GM19239 (cell line): ENCODE results near the gene FAM221B.

Experiments used
- DNase-seq: peaks from one replicate; pipeline ENCODE4 v3.0.0; 2011; ENCODE audit warnings: low spot score; ENCODE audit not compliant: insufficient read length
- FAIRE-seq: peaks from 2 replicates; lab custom pipeline; 2011; peaks lifted over from hg19 to GRCh38; lab: Jason Lieb, UNC

The FAM221B gene, protein sequence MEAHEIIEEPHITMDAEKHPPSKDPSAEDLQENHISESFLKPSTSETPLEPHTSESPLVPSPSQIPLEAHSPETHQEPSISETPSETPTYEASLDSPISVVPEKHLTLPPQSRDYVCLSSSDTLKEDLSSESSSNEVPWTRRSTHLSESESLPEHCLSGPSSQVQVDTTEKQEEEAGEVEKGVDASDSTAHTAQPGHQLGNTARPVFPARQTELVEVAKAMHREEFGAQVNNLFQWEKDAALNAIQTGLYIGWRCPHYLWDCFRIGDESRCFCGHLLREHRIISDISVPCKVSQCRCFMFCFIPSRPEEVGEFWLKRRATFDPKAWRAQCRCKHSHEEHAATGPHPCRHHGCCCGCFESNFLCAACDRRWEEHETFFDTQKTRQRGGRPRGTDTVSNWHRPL

DNA sequence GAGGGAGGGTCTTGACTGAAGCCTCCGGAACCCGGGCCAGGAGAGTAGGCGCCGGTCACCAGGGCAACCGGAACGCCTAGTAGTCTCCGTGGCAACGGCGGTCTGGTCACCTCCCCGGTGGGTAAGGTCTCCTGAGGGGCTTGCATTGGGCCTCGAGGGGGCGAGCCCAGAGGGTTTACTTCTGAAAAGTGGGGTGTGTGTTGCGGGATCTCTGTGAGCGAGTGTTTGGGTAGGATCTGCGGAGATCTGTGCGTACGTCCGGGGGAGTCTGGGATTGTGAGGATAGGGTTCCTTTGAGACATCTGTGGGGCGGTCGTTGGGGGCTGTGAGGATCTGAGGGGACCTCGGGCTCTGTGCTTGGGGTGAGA is at the start of gene FAM221B:
Gene FAM221B (minus strand): TSS at position 17 of the 368 bp plus-strand sequence. CDS start 2,571 bp downstream, outside the sequence.
- no peak for DNase-seq
- no peak for FAIRE-seq

GRCh38 chr9:35872505-35872904 is 44.0 kb upstream of the FAM221B start:
- no peak for FAIRE-seq

DNA sequence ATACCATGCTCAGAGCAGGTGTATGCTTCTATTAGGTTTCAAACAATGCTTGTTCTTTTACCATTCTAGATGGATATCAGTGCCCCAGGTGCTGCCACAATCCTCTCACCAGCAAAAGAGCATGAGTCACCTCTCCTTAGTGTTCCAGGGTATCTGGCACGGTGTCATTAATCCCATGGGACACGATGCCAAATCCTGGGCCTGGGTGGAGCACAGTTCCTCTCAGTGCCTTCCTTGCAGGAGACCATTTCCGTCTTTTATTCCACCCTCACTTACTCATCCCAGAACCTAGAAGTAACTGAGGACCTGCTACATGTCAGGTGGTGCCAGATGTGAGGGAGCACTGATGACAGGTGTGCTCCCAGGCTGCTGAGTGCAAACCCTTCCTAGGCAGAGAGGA is 43.0 kb upstream of the FAM221B start:
- DNase-seq: no peak
- FAIRE-seq: no peak

More at GRCh38 chr9:35872505-35872904, 44.0 kb upstream of the FAM221B start:
- no peak for DNase-seq

DNA sequence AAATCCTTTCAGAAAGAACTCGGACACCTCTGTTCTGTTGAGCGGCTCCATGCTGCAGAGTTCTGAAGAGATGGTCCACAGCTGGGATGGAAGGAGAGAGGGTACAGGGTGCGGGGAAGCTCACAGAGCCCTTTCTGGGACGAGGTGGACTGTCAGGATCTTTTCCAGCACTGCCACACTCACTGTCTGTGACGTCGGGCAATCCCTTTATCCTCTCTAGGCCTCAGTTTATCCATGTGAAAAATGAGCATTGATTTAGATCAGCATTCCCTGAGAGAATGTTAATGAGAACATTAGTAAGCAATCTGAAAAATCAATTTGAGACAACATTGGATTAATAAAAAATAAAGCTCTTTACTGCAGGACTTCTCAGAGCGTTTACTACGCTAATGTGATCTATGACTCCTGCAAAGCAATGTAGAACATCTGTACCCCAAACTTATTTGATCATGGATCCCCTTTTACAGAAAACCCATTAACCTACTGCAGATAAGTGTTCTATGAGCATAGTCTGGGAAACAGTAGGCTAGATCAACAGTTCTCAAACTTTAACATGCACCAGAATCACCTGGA is 41.9 kb upstream of the FAM221B start, which contains the start of gene OR13J1:
Gene OR13J1 (minus strand): TSS at position 51 of the 573 bp plus-strand sequence. CDS start 0 bp downstream, at position 51.
- DNase-seq (no peak), FAIRE-seq (no peak)

DNA sequence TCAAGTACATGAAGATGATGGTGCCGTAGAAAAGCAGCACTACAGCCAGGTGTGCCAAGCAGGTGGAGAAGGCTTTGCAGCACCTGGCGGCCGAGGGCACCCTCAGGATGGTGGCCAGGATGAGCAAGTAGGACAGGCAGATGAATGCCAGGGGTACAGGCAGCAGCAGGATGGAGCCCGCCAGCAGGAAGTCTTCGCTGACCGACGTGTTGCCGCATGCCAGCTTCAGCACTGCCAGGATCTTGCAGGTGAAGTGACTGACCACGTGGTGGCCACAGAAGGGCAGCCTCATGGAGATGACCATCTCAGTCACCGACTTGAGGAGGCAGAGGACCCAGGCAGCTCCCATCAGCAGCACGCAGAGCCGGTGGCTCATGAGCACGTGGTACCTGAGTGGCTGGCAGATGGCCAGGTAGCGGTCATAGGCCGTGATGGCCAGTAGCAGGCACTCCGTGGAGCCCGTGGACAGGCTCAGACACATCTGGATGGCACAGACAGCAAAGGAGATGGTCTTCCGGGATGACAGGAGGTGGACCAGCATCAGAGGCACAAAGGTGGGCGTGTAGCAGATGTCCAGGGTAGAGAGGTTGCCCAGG is 41.2 kb upstream of the FAM221B start:
- no peak for FAIRE-seq
- DNase-seq: no peak

DNA sequence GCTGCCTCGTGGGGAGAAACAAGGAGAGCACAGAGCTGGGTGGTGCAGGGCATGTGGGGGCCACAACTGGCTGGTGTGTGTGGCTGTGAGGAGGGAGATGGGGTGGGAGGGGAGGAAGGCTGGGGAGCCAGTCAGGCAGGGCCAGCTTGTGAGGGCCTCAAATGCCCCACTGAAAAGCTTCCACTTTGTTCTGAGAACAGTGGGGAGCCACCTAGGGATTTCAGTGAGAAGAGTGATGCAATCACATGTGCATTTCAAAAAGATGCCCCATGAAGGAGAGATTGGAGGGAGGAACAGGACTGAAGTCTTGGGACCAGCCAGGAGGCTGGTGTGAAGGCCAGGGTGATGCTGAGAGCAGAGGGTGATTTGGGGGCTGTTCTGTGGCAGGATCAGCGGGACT is 40.4 kb upstream of the FAM221B start:
- DNase-seq: no peak
- FAIRE-seq: no peak

GRCh38 chr9:35867538-35867937 is 39.0 kb upstream of the FAM221B start:
- no peak for DNase-seq
- no peak for FAIRE-seq

DNA sequence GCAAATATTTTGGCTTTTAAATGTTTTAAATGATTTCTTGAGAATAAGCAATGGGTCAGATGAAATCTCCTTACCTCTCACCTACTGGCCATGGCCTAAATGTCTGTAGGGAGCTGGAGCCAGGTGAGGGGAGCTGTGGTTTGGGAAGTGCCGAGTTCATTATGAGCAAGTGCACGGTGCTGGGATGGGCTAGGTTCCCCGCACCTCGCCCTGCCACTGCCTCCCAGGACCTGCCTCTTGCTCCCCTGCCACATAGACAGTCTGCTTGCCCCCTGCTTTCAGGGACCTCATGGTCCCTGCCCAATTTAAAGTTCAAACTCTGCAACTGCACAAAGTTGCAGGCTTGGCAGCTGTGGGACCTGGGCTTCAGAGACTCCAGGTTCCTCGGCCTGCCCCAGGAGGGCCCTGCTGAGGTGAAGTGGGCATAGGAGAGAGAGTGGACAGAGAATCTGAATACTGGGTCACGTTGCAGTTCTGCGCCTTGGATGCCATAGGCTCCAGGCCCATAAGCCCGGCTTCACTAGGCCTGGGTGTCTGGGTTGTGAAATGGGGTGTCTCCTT is 36.2 kb upstream of the FAM221B start:
- FAIRE-seq: no peak
- DNase-seq: no peak

- FAIRE-seq (no peak), DNase-seq (no peak)
Observed at GRCh38 chr9:35863583-35863982, 35.1 kb upstream of the FAM221B start.

DNA sequence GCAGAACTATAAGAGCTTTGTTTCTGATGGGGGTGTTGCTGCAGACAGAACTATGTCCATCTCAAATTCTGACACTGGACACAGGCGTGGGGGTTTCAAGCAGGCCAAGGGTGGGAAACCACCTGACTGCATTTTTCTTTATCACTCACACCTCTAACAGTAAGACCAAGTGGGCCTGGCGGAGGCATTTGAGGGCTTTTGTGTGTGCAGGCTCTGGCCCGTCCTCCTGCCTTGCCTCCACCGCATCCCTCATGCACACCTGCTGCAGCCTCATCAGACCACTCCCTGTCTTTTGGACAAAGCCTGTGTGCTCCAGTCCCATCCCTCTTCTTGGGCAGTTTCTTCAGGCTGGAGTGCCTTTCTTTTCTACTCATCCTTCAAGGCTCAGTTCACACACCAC is 33.8 kb upstream of the FAM221B start:
- no peak for DNase-seq
- FAIRE-seq: no peak

- FAIRE-seq (no peak), DNase-seq (no peak)
Observed at GRCh38 chr9:35861161-35861897, 32.8 kb upstream of the FAM221B start.

DNA sequence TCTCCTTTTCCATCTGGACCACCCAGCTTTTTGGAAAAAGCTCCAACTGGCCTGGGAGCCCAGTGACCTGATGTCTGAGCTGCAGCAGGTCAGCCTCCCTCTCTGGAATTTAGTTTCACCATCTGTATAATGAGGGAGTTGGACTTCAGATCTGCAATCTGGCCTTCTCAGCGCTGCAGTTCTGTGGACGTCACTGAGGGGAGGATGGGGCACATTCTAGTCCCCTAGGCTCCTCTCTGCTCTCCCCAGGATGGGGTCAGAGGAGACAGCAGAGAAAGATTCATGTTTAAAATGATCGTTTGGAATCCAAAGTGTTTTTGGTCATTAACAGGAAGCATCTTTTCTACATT is 31.4 kb upstream of the FAM221B start:
- DNase-seq (no peak), FAIRE-seq (no peak)

DNA sequence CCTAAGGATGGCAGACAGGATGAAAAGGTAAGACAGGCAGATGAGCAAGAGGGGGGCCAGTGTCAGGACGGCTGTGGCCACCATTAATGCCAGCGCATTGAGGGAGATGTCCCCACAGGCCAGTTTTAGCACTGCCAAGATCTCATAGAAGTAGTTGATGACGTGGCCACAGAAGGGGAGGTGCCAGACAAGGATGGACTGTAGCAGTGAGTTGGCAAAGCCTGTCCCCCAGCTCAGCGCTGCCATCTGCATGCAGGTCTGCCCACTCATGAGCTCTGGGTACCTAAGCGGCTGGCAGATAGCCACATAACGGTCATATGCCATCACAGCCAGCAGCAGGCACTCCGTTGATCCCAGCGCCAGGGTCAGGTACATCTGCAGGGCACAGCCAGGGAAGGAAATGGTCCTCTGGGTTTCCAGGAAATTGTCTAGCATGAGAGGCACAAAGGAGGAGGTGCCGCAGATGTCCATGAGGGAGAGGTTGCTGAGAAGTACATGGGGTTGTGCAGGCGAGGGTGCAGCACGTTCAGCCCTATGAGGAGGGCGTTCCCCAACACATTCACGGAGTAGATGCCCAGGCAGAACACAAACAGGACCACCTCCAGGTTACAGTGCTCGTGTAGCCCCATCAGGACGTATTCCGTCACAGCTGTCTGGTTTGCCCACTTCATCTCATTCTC is 30.9 kb upstream of the FAM221B start:
- FAIRE-seq (no peak), DNase-seq (no peak)

GRCh38 chr9:35858458-35858857 is 29.9 kb upstream of the FAM221B start:
- DNase-seq (no peak), FAIRE-seq (no peak)

DNA sequence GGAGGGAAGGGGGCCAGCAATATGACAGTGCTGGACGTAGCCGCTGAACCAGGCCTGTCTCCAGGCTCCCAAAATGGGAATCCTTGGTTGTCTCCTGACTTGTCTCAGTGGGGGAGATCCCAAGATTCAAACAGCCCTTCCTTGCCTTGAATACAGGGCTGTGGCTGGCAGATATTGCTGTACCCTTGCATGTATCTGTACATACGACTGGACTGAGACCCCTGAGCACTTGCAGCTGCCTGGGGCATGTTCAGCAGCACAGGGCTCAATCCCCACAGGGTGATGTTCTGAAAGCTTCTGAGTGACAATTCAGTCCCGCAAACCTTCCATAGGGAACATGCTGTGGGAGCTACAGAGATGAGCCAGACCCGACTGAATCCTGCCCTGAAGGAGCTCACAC is 28.4 kb upstream of the FAM221B start:
- DNase-seq (no peak), FAIRE-seq (no peak)

DNA sequence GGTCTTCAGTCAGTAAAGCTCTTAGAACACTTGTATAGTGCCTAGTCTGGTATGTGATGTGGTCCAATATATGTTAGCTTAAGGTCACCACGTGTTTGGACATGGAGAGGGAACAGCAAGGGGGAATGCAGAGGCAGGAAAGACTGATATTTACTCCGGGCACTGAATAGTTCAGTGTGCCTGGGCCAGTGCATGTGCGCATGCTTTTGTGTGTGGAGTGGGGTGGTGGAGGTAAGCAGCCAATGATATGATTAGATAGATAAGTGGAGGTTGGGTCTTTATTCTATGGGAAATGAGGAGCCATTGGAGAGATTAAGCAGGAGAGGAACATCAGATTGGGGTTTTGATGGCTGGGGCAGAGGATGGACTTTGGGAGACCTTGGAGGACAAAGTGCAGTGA is 27.7 kb upstream of the FAM221B start:
- FAIRE-seq: no peak
- no peak for DNase-seq

DNA sequence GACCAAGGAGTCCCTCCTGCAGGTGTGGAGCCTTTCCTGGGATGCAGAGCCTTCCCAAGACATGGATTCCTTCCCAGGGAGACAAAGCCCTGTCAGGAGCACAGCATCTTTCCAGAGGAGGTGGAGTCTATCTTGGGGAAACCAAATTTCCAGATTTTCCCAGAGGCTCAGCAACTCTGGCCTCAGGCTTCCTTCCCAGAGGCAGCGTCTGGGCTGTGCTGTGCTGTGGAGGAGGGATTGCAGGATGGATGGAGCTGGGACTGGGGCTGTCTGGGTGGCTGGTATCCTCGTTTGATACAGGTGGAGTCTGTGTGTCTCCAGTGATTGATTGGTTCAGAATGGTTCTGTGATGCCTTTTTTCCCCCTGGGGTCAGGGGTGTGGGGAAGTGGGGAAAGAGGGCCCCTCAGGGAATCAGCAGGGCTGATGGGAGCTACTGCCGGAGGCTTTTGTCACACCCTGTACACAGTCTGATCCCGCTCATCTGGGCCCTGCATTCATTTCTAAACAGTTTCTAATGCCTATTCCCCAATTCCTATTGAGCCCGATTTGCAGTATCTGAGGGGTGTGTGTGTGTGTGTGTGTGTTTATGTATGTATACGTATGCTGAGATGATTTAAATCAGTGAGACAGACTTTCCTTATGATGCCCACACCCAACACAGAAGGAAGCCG is 25.7 kb upstream of the FAM221B start:
- FAIRE-seq: no peak
- no peak for DNase-seq

DNA sequence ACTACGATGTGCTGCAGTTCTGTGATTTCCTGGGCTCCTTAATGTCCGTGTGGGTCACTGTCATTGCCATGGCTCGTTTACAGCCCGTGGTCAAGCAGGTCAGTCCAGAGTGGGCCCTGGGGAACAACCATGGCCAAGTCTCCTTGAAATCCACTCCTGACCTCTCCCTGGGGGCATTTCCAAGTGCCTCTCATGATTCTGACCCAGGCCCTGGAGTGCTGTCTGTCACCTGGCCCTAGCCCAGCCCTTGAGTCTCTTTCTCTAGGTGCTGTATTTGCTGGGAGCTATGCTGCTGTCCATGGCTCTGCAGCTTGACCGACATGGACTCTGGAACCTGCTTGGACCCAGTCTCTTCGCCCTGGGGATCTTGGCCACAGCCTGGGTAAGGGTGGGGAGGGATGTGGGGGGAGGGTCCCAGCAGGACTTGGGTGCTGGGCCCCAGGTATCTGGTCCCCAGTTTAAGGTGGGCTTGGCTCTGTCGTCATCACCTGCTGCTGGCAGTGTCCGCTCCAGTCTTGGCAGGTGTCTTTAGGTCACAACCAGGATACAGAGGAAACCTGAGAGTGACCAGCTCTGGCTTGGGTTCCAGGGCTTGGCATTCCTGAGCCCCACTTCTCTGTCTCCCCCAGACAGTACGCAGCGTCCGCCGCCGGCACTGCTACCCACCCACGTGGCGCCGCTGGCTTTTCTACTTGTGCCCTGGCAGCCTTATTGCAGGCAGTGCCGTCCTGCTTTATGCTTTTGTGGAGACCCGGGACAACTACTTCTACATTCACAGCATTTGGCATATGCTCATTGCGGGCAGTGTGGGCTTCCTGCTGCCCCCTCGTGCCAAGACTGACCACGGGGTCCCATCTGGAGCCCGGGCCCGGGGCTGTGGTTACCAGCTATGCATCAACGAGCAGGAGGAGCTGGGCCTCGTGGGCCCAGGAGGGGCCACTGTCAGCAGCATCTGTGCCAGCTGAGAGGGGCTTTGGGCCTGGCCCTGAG is 24.6 kb upstream of the FAM221B start:
- FAIRE-seq (no peak), DNase-seq (no peak)
